ENCODE measurements around the gene PCGF2. TPM values are rescaled to one million over a fixed set of nuclear protein-coding genes. Genes with fewer than 3 reads are reported as not detected.

Gene PCGF2
- total and polyA plus RNA-seq, 9 of the 15 experiments (the other 6 are each of a cell fraction or from before 2014, with no cell fraction given): 1.3 to 33.4 (median 7.0) TPM

GRCh38 chr17:38702166-38702915 lies 45.8 kb downstream of the PCGF2 start (continued):
- TF ChIP-seq ZNF165 (CRISPR knock-in tag; IDR thresholded peaks at IDR 0.05; ENCODE audit: borderline replicate concordance): no peak
- no peak for TF ChIP-seq NFATC3 (IDR thresholded peaks at IDR 0.05)
- no peak for TF ChIP-seq ZNF146 (CRISPR knock-in tag; IDR thresholded peaks at IDR 0.05; ENCODE audit: unreplicated experiment)
- no peak for TF ChIP-seq NR0B1 (IDR thresholded peaks at IDR 0.05; ENCODE audit: partially characterized antibody)
- no peak for TF ChIP-seq HLTF (IDR thresholded peaks at IDR 0.05)
- no peak for TF ChIP-seq CUX1 (CRISPR knock-in tag; IDR thresholded peaks at IDR 0.05)
- TF ChIP-seq MTA2 (IDR thresholded peaks at IDR 0.05; ENCODE audit: low read depth): no peak
- no peak for TF ChIP-seq ZNF57 (CRISPR knock-in tag; IDR thresholded peaks at IDR 0.05)
- no peak for TF ChIP-seq KLF16 (IDR thresholded peaks at IDR 0.05)
- TF ChIP-seq GATAD2B (IDR thresholded peaks at IDR 0.05; ENCODE audit: borderline replicate concordance): peak; percentile 81; the same call in 1 of the 2 replicates
- peak; percentile 98 for TF ChIP-seq E2F3 (CRISPR knock-in tag; IDR thresholded peaks at IDR 0.05)
- TF ChIP-seq ZNF311 (CRISPR knock-in tag; IDR thresholded peaks at IDR 0.05): no peak
- 0 out of 2 replicates have a peak, but pooled peaks have one; percentile 19 for TF ChIP-seq ZBTB5 (IDR thresholded peaks at IDR 0.05)
- TF ChIP-seq HMG20B (CRISPR knock-in tag; IDR thresholded peaks at IDR 0.05): no peak

Measured in K562 (cell line).